NCI-H2171 treated with DMSO at 0.1 percent for 48 hours (cell line): ENCODE results near the gene SLC12A8.
A peak's percentile ranks its signal among the peaks of the same experiment; 100 is the strongest.

Experiments used
- DNase-seq: peaks from one replicate; lab custom pipeline; 2025; lab: John Stamatoyannopoulos, UW

Gene SLC12A8

DNA sequence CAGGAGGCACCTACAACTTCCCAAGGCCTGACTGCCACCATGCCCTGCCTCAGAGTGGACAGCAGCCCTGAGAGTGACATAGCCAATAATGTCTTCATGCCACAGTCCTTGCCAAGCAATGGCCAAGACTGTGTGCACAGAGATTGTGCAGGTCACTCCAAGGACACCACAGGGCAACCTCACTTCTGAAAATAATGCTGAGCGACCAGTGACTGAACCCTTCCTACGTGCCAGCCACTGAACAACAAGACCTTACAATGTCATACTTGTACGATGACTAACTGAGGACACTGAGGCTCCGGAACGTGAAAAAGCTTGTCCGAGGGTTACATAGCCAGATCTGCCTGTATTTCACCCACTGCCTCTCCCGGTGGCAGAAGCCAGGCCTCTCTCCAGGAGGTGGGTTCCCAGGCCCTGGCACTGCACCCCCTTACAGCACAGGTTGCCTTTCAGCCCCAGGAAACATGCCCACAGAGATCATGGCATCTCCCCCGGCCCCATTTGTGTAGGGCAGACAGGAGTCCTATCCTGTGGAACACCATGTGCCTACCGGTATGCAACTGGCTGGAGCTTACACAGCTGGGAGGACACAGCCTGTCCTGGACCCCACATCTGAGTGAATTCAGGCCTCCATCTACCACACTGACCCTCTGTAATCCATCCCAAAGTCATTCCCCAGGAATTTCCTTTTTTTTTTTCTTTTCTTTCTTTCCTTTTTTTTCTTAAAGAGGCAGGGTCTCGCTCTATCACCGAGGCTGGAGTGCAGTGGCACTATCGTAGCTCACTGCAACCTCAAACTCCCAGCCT is 72.3 kb downstream of the SLC12A8 start:
- DNase-seq, result no peak

DNA sequence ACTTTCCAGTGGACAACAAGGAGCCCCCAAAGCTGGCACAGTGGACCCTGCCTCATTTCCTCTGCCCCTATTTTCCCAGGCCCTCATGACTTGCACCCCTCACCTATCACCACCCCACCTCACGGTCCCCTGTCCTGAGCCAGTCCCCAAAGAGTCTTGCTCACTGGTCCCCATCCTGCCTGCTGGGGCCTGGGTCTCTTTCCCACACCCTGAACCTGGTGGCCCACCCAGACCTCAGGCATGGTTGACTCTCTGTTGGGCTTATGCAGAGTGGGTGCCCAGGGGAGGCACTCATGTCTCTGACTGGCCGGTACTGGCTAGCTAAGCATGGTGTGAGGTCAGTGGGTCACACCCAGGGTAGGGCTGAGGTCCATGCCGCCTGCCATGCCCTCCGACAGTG is 73.2 kb downstream of the SLC12A8 start:
- no peak for DNase-seq

DNA sequence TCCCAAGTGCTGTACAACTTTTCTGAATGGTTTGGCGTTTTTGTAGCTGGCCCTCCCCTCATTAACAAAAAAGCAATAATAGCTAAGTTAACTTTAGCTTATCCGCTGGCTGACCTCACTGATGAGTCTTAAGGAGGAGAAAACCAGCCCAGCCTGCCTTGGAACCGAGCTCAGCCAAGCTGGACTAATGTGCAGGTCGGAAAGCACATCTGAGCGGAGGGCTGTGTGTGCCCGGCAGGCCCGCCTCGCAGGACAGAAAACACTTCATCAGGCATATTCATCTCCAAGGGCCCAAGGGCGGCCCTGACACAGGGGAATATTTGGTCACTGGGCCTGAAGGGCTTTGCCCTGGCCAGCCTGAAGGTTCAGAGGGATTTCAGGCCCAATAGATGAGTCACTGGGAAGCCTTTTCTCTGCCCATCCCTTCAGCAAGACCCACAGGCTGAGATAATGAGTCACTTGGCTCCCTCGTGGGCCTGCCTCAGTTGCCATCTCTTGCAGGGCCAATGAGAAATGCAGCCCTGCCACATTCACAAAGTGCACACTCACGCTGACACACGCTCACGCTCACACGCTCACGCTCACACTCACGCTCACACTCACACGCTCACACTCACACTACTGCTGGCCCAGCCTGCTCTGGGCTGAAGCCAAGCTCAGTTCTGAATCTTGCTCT is 75.1 kb downstream of the SLC12A8 start:
- DNase-seq, result no peak

- no peak for DNase-seq
These were observed 75.6 kb downstream of the SLC12A8 start for GRCh38 chr3:125136966-125137357.

- DNase-seq, result no peak
These were observed 76.0 kb downstream of the SLC12A8 start for GRCh38 chr3:125136515-125136914.

DNA sequence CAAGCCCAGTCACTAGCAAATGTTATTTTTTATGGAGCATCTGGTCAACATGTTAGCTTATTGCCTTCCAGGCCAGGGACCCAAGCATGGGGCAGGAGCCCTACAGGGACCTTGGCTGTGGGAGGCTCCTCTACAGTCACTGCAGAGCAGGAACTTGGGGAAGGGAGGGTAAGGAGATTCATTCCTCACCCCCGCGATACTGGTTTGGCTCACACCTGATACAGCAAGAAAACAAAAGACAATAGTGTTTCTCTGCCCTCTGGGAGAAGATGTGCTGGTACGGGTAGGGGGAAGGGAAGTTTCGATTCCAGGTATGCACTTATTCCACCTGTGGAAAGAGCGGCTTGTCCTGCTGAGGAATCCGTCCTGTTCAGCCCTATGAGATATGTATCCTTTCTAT is 77.6 kb downstream of the SLC12A8 start:
- DNase-seq, result no peak

GRCh38 chr3:125132815-125133214 is 79.7 kb downstream of the SLC12A8 start:
- no peak for DNase-seq

DNA sequence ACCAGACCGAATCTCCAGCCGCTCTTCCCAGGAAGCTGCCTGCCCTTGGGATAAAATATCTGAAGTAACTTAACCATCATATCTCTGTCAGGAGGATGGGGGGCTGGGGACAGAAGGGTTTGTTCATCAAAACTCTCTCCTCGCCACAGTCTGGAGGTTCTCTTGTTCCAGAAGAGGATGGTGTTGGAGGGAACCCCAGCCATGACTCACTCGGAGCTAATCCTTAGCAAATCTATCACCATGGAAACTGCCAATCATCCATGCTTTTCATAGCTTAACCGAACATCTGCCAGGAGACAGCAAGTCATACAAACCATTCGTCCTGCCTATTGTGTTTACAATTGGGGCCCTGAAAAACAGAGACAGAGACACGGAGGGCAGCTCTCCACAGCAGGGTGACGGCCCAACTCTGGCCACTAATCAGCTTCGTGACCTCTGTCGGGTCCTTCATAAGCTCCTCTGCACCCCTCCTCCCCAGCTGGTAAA is 83.0 kb downstream of the SLC12A8 start:
- peak; percentile 89 for DNase-seq

GRCh38 chr3:125128861-125129501 is 83.6 kb downstream of the SLC12A8 start:
- DNase-seq, result peak; percentile 38

- DNase-seq, result no peak
These were observed 86.2 kb downstream of the SLC12A8 start for GRCh38 chr3:125126323-125126722.

- no peak for DNase-seq
These were observed 86.7 kb downstream of the SLC12A8 start for GRCh38 chr3:125125821-125126245.

DNA sequence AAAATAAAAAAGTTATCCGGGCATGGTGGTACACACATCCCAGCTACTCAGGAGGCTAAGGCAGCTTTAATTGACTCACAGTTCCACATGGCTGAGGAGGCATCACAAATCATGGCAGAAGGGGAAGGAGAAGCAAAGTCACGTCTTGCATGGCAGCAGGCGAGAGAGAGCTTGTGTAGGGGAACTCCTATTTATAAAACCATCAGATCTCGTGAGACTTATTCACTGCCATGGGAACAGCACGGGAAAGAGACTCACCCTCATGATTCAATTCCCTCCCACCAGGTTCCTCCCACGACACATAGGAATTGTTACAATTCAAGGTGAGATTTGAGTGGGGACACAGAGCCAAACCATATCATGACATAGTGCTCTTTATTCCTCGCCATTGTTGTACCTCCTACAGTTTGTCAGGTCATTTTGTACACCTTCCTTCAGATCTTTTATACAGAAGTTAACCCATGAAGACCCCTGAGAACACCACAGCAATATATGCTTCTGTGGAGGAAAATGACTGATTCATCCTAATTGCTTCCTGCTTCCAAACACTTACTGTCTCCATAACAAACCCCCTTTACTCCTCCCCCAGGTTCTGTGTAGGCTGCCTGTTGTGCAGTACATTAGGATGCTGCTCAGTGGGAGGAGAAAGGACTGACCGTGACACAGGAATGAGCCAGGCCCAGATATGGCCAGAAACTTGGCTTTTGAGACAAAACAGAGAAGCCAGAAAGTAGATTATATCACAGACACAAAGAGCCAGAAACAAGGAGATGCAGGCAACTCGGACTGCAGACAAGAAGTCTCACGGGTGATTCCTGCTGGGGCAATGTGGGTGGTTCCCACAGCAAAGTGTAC is 88.9 kb downstream of the SLC12A8 start:
- no peak for DNase-seq

DNA sequence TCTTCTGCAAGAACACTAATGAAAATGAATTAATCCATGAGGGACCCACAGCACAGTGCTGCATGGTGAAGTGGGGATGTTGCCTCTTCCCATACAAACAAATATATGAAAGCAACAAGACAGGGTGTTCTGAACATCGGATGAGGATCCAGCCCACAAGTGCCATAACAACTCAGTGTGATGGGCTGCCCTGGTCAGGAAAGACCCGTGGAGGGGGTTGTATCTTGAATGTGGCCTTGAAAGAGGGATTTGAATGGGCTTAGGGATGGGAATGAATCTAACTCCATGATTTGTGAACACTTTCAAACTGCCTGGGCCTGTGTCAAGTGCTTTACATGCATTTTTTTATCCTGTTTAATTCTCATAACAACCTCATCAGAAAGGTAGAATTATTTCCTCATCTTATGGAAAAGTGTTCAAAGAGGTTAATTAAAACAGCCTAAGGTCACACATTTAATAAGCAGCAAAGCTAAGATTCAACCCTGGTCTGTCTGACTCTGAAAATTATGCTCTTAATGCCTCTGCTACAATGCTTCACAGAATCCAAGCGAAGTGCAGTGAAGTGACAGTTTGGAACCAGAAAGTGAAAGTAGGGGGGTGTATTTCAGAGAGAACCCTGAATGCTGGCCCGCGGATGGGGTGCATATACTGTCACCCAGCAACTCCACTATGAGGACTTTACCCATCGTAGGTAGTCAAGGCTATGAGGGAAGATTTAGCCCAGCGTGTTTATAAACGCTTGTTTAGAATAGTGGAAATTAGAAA is 91.1 kb downstream of the SLC12A8 start:
- DNase-seq, result no peak

- DNase-seq, result peak; percentile 24
These were observed 92.0 kb downstream of the SLC12A8 start for GRCh38 chr3:125120379-125121122.

- DNase-seq, result no peak
These were observed 92.7 kb downstream of the SLC12A8 start for GRCh38 chr3:125119752-125120378.

DNA sequence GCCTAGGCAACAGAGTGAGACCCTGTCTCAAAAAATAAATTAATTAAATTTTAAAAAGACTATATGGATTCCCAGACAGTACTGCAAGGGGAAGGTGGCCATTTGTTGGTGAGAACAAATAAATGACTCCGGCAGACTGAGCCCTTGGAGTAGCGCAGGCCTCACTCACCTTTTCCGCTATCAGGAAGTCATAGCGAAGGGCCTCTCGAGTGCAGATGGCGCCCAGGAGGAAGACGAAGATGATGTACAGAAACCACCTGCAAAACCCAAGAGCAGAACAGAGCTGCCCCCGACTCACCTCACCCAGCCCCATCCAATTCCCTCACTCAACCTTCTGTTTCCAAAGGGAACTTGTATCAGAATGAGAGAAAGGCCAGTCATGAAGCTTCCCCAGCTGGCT is 93.9 kb downstream of the SLC12A8 start:
- DNase-seq, result no peak

DNA sequence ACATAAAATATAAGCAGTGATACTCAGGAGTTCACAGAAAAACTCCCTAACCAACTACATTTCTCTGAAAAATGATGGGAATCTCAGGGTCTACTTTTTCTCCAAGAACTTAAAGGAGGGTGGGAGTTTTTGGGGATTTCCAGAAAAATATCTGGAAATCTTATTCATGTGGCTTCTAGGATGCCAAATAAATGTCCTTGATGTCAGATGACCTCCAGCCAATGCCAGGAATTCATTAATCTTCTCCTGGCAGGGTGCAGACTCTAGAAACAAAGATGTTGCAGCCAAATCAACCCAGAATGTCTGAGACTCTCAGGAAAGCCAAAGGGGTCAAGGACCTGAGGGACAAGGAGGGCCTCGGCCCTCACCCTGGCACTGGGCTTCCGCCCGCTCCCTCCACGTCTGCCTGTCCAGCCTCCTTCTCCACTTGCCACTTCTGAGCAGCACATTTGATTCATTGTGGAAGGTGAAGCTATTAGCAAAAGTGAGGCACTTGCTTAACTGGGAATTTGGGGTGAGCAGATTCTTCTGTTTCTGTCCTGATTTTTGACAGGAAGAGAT is 94.8 kb downstream of the SLC12A8 start:
- no peak for DNase-seq

- peak; percentile 10 for DNase-seq
These were observed 96.1 kb downstream of the SLC12A8 start for GRCh38 chr3:125116311-125117080.

DNA sequence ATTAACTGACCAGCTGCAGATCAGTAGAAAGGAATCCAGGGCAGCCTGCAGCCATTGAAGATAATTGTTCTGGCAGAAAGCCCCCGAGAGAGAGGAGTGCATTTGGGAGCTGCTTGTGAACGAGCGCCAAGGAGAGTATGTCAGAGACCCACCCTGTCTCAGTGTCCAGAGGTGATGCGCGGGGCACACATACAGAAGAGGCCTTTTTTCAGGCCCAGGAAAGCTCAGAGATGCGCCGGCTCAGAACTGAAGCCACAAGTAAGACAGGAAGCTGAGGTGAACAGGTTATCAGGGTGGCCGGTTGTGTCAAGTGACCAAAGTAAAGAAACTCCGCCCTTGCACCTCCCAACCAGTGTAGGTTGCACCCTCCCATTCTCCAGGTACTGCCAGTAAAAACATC is 96.9 kb downstream of the SLC12A8 start:
- no peak for DNase-seq
